ENCODE data around the gene CXCR6. TPM values are rescaled to one million over a fixed set of nuclear protein-coding genes. Genes with fewer than 3 reads are reported as not detected.

CXCR6 gene
- total and polyA plus RNA-seq, 2 experiments from 2014 or later, result 0.06 TPM; not detected in 1

DNA sequence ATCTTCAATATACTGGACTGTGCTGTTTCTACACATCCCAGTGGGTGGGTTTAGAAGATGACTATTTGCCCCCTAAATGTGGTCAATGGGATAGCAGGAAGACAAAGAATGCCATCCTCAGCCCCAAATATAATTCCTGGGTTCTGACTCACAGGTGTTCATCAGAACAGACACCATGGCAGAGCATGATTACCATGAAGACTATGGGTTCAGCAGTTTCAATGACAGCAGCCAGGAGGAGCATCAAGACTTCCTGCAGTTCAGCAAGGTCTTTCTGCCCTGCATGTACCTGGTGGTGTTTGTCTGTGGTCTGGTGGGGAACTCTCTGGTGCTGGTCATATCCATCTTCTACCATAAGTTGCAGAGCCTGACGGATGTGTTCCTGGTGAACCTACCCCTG lies 3.0 kb downstream of the CXCR6 start:
- no peak for DNase-seq (ENCODE audit: low read depth in 1 of 2, low spot score in 1 of 2)
- Histone ChIP-seq H3K27ac (no peak overlapping the region), H3K4me3 (no peak overlapping the region), H3K4me1 (ENCODE audit: low read depth) (peaks cover 5% of the 10 kb centered on the region), H3K9me3 (ENCODE audit: low read depth) (no peaks in the 10 kb centered on the region), H3K36me3 (peaks cover 5% of the 10 kb centered on the region), H3K27me3 (no peaks in the 10 kb centered on the region)
- TF ChIP-seq, protein P1, sequence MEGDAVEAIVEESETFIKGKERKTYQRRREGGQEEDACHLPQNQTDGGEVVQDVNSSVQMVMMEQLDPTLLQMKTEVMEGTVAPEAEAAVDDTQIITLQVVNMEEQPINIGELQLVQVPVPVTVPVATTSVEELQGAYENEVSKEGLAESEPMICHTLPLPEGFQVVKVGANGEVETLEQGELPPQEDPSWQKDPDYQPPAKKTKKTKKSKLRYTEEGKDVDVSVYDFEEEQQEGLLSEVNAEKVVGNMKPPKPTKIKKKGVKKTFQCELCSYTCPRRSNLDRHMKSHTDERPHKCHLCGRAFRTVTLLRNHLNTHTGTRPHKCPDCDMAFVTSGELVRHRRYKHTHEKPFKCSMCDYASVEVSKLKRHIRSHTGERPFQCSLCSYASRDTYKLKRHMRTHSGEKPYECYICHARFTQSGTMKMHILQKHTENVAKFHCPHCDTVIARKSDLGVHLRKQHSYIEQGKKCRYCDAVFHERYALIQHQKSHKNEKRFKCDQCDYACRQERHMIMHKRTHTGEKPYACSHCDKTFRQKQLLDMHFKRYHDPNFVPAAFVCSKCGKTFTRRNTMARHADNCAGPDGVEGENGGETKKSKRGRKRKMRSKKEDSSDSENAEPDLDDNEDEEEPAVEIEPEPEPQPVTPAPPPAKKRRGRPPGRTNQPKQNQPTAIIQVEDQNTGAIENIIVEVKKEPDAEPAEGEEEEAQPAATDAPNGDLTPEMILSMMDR (IDR thresholded peaks at IDR 0.05; ENCODE audit: low read depth, low read length), result no peak

DNA sequence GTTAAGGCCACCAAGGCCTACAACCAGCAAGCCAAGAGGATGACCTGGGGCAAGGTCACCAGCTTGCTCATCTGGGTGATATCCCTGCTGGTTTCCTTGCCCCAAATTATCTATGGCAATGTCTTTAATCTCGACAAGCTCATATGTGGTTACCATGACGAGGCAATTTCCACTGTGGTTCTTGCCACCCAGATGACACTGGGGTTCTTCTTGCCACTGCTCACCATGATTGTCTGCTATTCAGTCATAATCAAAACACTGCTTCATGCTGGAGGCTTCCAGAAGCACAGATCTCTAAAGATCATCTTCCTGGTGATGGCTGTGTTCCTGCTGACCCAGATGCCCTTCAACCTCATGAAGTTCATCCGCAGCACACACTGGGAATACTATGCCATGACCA lies 3.6 kb downstream of the CXCR6 start:
- no peaks in the 10 kb centered on the region for H3K27me3 ChIP-seq
- no peak for DNase-seq (ENCODE audit: low read depth in 1 of 2, low spot score in 1 of 2)
- H3K4me1 ChIP-seq (ENCODE audit: low read depth), result peaks cover 5% of the 10 kb centered on the region
- H3K27ac ChIP-seq, result no peak overlapping the region
- TF ChIP-seq, protein P1 (IDR thresholded peaks at IDR 0.05; ENCODE audit: low read depth, low read length), result no peak
- peaks cover 8% of the 10 kb centered on the region for H3K36me3 ChIP-seq
- no peak overlapping the region for H3K4me3 ChIP-seq
- no peaks in the 10 kb centered on the region for H3K9me3 ChIP-seq (ENCODE audit: low read depth)

DNA sequence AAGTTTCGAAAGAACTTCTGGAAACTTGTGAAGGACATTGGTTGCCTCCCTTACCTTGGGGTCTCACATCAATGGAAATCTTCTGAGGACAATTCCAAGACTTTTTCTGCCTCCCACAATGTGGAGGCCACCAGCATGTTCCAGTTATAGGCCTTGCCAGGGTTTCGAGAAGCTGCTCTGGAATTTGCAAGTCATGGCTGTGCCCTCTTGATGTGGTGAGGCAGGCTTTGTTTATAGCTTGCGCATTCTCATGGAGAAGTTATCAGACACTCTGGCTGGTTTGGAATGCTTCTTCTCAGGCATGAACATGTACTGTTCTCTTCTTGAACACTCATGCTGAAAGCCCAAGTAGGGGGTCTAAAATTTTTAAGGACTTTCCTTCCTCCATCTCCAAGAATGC lies 4.1 kb downstream of the CXCR6 start:
- Histone ChIP-seq H3K36me3 (peaks cover 13% of the 10 kb centered on the region), H3K9me3 (ENCODE audit: low read depth) (no peaks in the 10 kb centered on the region), H3K4me3 (no peak overlapping the region), H3K4me1 (ENCODE audit: low read depth) (peaks cover 3% of the 10 kb centered on the region), H3K27me3 (no peaks in the 10 kb centered on the region), H3K27ac (no peak overlapping the region)
- DNase-seq (ENCODE audit: low read depth in 1 of 2, low spot score in 1 of 2), result no peak
- TF ChIP-seq, protein P1 (IDR thresholded peaks at IDR 0.05; ENCODE audit: low read depth, low read length), result no peak

DNA sequence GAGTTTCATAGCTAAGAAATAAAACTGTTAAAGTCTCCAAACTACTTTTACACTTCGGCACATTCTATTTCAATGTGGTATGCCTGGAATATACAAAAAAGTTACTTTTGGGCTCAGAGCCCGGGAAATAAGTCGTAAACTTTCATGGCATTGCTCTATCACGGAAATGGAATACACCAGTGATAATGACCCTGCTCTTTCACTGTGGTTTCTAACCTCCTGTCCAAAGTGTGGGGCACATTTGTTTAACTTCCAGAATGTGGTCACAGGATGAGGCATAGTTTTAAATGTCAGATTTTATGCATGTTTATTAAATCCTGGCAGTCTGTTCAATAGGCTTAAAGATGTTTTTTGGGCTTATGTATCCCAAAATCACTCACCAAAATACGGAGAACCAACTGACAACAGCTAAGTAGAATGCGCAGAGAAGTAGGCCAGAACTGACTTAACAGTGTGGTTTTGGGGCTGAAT lies 5.1 kb downstream of the CXCR6 start:
- H3K36me3 ChIP-seq, result peaks cover 23% of the 10 kb centered on the region
- H3K4me3 ChIP-seq, result no peak overlapping the region
- no peaks in the 10 kb centered on the region for H3K4me1 ChIP-seq (ENCODE audit: low read depth)
- TF ChIP-seq, protein P1 (IDR thresholded peaks at IDR 0.05; ENCODE audit: low read depth, low read length), result no peak
- no peak overlapping the region for H3K27ac ChIP-seq
- H3K27me3 ChIP-seq, result no peaks in the 10 kb centered on the region
- peak in 1 of 2 donors; percentile 48 for DNase-seq (ENCODE audit: low read depth in 1 of 2, low spot score in 1 of 2)
- H3K9me3 ChIP-seq (ENCODE audit: low read depth), result no peaks in the 10 kb centered on the region

DNA sequence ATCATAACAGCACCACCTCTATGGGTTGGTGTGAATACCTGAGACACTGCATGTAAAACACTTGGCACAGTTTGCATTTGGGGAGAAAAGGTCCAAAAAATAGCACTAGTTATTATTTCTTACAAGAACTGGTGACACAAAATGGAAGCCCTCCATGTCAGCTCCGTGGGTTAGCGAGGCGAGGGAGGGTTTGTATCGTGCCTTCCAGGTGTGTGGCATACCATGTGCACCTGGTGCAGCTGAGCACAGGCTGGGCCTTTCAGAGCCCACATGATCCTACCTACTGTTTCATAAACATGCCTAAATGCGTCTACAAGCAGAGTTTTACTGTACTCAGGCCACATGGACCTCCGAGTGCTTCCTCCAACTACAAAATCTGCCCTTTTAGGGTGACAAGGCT lies 5.6 kb downstream of the CXCR6 start:
- no peak for DNase-seq (ENCODE audit: low read depth in 1 of 2, low spot score in 1 of 2)
- H3K4me3 ChIP-seq, result no peak overlapping the region
- no peaks in the 10 kb centered on the region for H3K4me1 ChIP-seq (ENCODE audit: low read depth)
- H3K9me3 ChIP-seq (ENCODE audit: low read depth), result no peaks in the 10 kb centered on the region
- H3K27ac ChIP-seq, result no peak overlapping the region
- no peaks in the 10 kb centered on the region for H3K27me3 ChIP-seq
- H3K36me3 ChIP-seq, result peaks cover 28% of the 10 kb centered on the region
- TF ChIP-seq, protein P1 (IDR thresholded peaks at IDR 0.05; ENCODE audit: low read depth, low read length), result no peak

DNA sequence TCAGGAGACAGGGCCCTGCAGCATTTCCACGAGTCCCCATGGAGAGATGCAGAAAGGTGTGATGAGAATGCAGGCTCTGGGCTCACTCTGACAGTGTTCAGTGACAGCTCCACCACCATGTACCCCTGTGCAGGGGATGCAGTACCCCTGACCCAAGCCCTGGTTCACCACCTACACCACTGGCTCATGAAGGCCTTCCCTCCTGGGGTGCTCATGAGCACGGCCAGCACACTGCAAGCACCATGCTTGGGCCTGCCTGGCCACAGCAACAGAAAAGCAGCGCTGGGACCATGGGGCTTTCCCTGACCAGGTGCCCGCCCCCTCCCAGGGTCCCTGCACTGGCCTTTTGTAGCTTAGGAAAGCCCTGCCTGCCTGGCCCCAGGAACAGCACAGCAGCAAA lies 6.2 kb downstream of the CXCR6 start:
- TF ChIP-seq, protein P1 (IDR thresholded peaks at IDR 0.05; ENCODE audit: low read depth, low read length), result no peak

More for the DNA sequence above, 6.2 kb downstream of the CXCR6 start:
- H3K9me3 ChIP-seq (ENCODE audit: low read depth), result no peaks in the 10 kb centered on the region
- no peak overlapping the region for H3K4me3 ChIP-seq
- H3K36me3 ChIP-seq, result peaks cover 34% of the 10 kb centered on the region
- H3K4me1 ChIP-seq (ENCODE audit: low read depth), result no peaks in the 10 kb centered on the region
- no peaks in the 10 kb centered on the region for H3K27me3 ChIP-seq
- no peak overlapping the region for H3K27ac ChIP-seq
- DNase-seq (ENCODE audit: low read depth in 1 of 2, low spot score in 1 of 2), result no peak
